HFFc6 (cell line): ENCODE measurements around the gene RBM23. TPM values are rescaled to one million over a fixed set of nuclear protein-coding genes. Genes with fewer than 3 reads are reported as not detected.
"Not testable (repeated sequence)": the region's sequence is repeated elsewhere in the genome, so short reads cannot be mapped to it uniquely, and the experiment has no call there.

Experiments
- DNase-seq: peaks from one replicate; pipeline ENCODE4 v3.0.0-alpha.2; 2018
- H3K27ac Mint-ChIP-seq: 2 replicates; pipeline ENCODE4 v1.8.0; 2020; ENCODE audit warnings: mild to moderate bottlenecking, mixed read lengths
- H3K27me3 Mint-ChIP-seq: 2 replicates; pipeline ENCODE4 v1.8.0; 2021; ENCODE audit warnings: mild to moderate bottlenecking, moderate library complexity, mixed read lengths; ENCODE audit not compliant: insufficient read depth
- H3K36me3 Mint-ChIP-seq: 2 replicates; pipeline ENCODE4 v1.8.0; 2021; ENCODE audit warnings: low read depth, mixed read lengths
- H3K4me1 Mint-ChIP-seq: 2 replicates; pipeline ENCODE4 v1.8.0; 2020; ENCODE audit warnings: low read depth, mixed read lengths
- H3K4me3 Mint-ChIP-seq: 2 replicates; pipeline ENCODE4 v1.8.0; 2020; ENCODE audit warnings: mild to moderate bottlenecking, moderate library complexity, mixed read lengths
- H3K9me3 Mint-ChIP-seq: 2 replicates; pipeline ENCODE4 v1.8.0; 2020; ENCODE audit warnings: mild to moderate bottlenecking, mixed read lengths
- total RNA-seq, 6 experiments: library from RNA; stranded (reverse); fragmentation: NEBNext Ultra II Directional; extraction: Animal tissue kit (Norgen Biotek cat#: 25700); gene quantifications; 2 replicates in 1 of 6; 3 replicates in 5 of 6; pipeline ENCODE4 v1.2.3, GENCODE V29; 2021
- TF ChIP-seq, protein P1 (sequence below): fragments of 200-600 bp; sonication (generic); IDR thresholded peaks from 2 replicates; pipeline ENCODE4 v1.5.0; 2021; ENCODE audit warnings: antibody characterized with exemption, mild to moderate bottlenecking

Gene RBM23
- total RNA-seq, 6 experiments from 2014 or later: 43.5 to 56.8 (median 52.2) TPM

DNA sequence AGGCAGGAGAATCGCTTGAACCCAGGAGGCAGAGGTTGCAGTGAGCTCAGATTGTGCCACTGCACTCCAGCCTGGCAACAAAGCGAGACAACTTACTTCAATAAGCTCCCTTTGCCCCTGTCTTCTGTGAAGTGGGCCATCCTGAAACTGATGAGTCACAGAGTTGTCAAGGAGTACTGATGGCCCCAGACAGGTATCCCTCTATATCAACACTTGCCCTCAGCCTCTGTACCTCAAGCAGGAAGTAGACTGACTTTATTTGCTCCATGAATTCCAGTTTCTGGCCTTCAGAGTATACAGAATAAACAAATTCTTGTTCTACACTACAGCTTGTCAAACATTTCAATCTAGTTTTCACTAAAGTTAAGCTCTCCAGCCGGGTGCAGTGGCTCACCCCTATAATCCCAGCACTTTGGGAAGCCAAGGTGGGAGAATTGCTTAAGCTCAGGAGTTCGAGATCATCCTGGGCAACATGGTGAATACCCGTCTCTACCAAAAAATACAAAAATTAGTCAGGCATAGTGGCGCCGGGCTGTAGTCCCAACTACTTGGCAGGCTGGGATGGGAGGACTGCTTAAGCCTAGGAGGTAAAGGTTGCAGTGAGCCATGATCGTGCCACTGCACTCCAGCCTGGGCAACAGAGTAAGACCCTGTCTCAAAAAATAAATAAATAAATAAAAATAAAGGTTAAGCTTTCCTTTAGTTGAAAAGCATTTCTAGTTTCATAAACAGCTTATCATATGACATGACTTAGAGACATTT lies 63.8 kb downstream of the RBM23 start:
- peaks cover 28% of the 10 kb centered on the region for H3K4me1 Mint-ChIP-seq
- H3K27me3 Mint-ChIP-seq: peaks cover 2% of the 10 kb centered on the region; the same call in 1 of the 2 replicates
- TF ChIP-seq, protein P1, sequence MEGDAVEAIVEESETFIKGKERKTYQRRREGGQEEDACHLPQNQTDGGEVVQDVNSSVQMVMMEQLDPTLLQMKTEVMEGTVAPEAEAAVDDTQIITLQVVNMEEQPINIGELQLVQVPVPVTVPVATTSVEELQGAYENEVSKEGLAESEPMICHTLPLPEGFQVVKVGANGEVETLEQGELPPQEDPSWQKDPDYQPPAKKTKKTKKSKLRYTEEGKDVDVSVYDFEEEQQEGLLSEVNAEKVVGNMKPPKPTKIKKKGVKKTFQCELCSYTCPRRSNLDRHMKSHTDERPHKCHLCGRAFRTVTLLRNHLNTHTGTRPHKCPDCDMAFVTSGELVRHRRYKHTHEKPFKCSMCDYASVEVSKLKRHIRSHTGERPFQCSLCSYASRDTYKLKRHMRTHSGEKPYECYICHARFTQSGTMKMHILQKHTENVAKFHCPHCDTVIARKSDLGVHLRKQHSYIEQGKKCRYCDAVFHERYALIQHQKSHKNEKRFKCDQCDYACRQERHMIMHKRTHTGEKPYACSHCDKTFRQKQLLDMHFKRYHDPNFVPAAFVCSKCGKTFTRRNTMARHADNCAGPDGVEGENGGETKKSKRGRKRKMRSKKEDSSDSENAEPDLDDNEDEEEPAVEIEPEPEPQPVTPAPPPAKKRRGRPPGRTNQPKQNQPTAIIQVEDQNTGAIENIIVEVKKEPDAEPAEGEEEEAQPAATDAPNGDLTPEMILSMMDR: no peak
- H3K36me3 Mint-ChIP-seq: no peaks in the 10 kb centered on the region
- H3K27ac Mint-ChIP-seq: no peak overlapping the region
- no peak overlapping the region for H3K4me3 Mint-ChIP-seq
- H3K9me3 Mint-ChIP-seq: no peaks in the 10 kb centered on the region
- DNase-seq: no peak

DNA sequence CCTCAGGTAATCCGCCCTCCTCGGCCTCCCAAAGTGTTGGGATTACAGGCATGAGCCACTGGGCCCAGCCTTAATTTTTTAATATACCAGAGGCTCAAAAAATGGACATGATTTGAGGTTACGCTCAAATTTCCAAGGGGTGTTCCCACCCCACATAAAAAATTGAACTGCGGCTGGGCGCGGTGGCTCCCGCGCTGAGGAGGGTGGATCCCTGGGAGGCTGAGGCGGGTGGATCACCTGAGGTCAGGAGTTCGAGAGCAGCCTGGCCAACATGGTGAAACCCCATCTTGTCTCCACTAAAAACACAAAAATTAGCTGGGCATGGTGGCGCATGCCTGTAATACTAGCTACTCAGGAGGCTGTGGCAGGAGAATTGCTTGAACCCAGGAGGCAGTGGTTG lies 64.7 kb downstream of the RBM23 start:
- H3K36me3 Mint-ChIP-seq, H3K9me3 Mint-ChIP-seq, H3K4me3 Mint-ChIP-seq, DNase-seq, H3K27me3 Mint-ChIP-seq, H3K27ac Mint-ChIP-seq: not testable (repeated sequence)
- H3K4me1 Mint-ChIP-seq: peaks cover 37% of the 10 kb centered on the region

DNA sequence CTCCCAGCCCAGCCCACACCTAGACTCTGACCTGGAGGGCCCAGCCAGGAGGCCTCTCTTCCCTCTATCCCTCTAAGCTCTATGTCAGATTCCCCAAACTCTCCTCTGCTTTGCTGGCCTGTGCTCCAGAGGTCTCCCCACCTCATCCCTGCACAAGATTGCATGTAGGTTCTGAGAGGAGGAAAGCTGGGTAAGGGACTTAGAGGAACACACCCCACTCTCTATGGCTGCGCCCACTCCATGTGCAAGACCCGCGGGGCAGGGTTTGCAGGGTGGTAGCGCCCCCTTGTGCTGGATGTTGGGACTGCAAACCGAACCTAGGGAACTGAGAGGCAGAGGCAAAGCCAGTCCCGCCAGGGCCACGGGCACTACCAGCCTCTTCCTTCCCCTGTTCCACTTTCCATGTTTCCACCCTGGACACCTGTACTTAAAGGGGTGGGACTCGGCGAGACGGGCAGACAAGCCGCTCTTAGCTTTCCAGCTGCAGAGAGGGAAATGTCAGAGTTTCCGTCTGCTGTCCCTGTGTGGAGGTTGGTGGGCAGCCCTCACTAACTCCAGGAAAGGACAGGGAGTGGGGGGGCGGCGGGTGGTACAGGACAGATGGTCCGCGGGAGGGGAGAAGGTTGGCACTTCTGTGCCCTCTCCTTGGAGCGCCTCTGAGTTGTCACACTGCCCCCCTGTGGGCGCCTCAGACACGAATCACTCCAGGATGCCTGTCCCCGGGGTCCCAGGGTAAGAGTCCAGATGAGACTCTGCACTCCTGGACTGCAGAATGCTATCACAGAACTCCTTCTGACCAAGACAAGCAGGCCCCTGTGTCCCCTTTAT lies 65.8 kb downstream of the RBM23 start:
- H3K4me3 Mint-ChIP-seq: peak overlapping the region; percentile 87
- DNase-seq: peak; percentile 67
- H3K9me3 Mint-ChIP-seq: no peaks in the 10 kb centered on the region
- H3K27me3 Mint-ChIP-seq: peaks cover 2% of the 10 kb centered on the region
- TF ChIP-seq, protein P1: peak; percentile 96
- H3K27ac Mint-ChIP-seq: peak overlapping the region; percentile 100
- no peaks in the 10 kb centered on the region for H3K36me3 Mint-ChIP-seq
- H3K4me1 Mint-ChIP-seq: peaks cover 48% of the 10 kb centered on the region

DNA sequence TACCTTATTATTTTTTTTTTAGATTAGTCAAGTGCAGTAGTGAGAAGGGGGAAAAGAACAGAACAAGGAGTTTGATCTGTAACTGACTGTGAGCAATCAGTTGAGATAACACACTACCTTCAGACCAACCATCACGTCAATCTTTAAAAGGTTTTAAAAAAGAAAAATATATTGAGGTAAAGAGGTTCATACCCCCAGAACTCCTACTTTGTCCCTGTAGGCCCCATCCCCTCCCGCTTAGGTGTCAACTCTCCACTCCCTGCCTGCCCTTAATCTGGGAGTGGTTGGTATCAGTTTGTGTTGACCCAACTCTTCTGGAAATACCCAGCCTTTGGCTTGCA lies 66.4 kb downstream of the RBM23 start:
- TF ChIP-seq, protein P1: no peak
- no peak for DNase-seq
- H3K9me3 Mint-ChIP-seq: no peaks in the 10 kb centered on the region
- H3K27me3 Mint-ChIP-seq: peaks cover 2% of the 10 kb centered on the region
- H3K4me1 Mint-ChIP-seq: peaks cover 54% of the 10 kb centered on the region
- H3K4me3 Mint-ChIP-seq: peak overlapping the region; percentile 87
- peak overlapping the region; percentile 100 for H3K27ac Mint-ChIP-seq
- no peaks in the 10 kb centered on the region for H3K36me3 Mint-ChIP-seq

DNA sequence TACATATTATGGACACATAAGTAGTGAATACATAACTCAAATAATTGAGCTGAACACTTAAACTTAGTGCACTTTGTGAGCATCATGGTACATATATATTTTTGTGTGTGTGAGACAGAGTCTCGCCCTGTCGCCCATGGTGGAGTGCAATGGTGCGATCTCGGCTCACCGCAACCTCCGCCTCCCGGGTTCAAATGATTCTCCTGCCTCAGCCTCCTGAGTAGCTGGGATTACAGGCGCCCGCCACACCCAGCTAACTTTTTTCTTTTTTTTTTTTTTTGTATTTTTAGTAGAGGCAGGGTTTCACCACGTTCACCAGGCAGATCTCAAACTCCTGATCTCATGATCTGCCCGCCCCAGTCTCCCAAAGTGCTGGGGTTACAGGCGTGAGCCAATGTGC lies 66.8 kb downstream of the RBM23 start:
- not testable (repeated sequence) for H3K4me3 Mint-ChIP-seq, H3K27me3 Mint-ChIP-seq, H3K9me3 Mint-ChIP-seq, H3K36me3 Mint-ChIP-seq, DNase-seq
- peak overlapping the region; percentile 100 for H3K27ac Mint-ChIP-seq
- H3K4me1 Mint-ChIP-seq: peaks cover 57% of the 10 kb centered on the region

DNA sequence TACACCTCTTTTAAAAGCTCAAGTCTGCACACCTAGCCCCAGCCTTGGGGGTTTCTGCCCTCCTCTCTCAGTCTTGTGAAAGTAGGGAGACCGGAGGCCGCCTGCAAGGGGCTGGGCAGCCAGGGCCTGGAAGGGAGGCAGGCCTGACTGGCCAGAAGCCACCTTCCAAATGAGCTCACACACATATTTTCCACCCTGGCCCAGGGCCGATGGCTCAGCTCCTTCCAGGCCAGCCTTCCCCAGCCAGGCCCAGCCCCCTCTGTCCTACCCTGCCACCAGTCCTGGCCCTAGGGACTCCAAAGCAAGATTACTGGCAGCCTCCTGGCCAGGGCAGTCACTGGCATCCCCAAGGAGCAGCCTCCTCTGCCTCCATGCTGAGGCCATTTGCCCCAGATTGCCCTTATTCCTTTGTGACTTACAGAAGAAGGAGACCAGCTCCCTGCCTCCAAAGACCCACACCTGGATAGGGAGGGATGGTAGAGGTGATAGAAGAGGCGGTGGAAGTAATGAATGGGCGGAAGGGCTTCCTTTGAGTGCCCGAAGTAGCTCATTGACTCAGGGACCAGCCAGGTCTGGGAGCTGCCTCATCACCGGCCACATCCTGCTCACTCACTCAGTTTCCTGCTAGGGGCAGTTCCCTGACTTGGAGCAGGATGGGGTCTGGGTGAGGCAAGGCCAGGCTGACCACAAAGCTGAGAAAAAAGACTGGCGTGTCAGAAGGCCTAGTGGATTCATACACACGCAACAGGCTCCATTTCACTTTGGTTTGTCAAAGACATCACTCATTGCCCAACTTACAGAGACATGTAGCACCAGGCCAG lies 67.8 kb downstream of the RBM23 start:
- Mint-ChIP-seq H3K27ac (peak overlapping the region; percentile 100), H3K27me3 (peaks cover 2% of the 10 kb centered on the region), H3K9me3 (no peaks in the 10 kb centered on the region), H3K4me1 (peaks cover 66% of the 10 kb centered on the region), H3K36me3 (peaks cover 5% of the 10 kb centered on the region; the same call in 1 of the 2 replicates), H3K4me3 (peak overlapping the region; percentile 66)
- DNase-seq: peak; percentile 96
- TF ChIP-seq, protein P1: no peak
